PC-3 (cell line): ENCODE data around the gene COL25A1.

Experiments
- CTCF ChIP-seq: fragments of 300-600 bp; sonication (generic); conservative IDR thresholded peaks from 2 replicates; pipeline ENCODE4 v1.5.1; 2017; ENCODE audit warnings: antibody characterized with exemption, low read depth, mild to moderate bottlenecking, low read length
- EZH2phosphoT487 ChIP-seq: fragments of 300-600 bp; sonication (generic); IDR thresholded peaks from 2 replicates; pipeline ENCODE4 v1.6.1; 2018; ENCODE audit warnings: mild to moderate bottlenecking, antibody characterized with exemption, low read length, borderline replicate concordance

GRCh38 chr4:109174224-109174953 lies 128.1 kb downstream of the COL25A1 start:
- TF ChIP-seq EZH2phosphoT487 (no peak), CTCF (no peak)
